Common myeloid progenitor, CD34-positive (primary cell): ENCODE measurements around the gene GRID2.

Experiments
- CTCF ChIA-PET: fragments of 350-600 bp; sonication (Branson Sonifier 250); formaldehyde crosslinking; loops from one replicate; lab custom pipeline; 2021; ENCODE audit warnings: antibody characterized with exemption; lab: Charles Lee
- POLR2A ChIA-PET: fragments of 350-600 bp; sonication (Branson Sonifier 250); formaldehyde crosslinking; loops from one replicate; lab custom pipeline; 2021; ENCODE audit warnings: antibody characterized with exemption; lab: Charles Lee
- DNase-seq, 3 donors: peaks; one replicate each; pipeline versions ENCODE4 v3.0.0 to v3.0.0-alpha.2; 2013
- H3K27ac ChIP-seq, 2 experiments: 1 replicate in 1 of 2; 2 replicates in 1 of 2; pipeline ENCODE4 v1.7.0; 2013; ENCODE audit warnings: inconsistent platforms in 2 of 2, low read length in 2 of 2, mild to moderate bottlenecking in 2 of 2, low read depth in 1 of 2, moderate library complexity in 1 of 2; ENCODE audit not compliant: severe bottlenecking in 2 of 2, insufficient read depth in 1 of 2, poor library complexity in 1 of 2
- H3K27me3 ChIP-seq, 5 experiments: replicated peaks in 2 of 5; 1 replicate in 3 of 5; 2 replicates in 2 of 5; pipeline versions ENCODE4 v1.6.1 to v1.7.0; 2013; ENCODE audit warnings: low read length in 4 of 5, mild to moderate bottlenecking in 2 of 5, moderate library complexity in 2 of 5, inconsistent platforms in 1 of 5; ENCODE audit not compliant: insufficient read depth in 5 of 5, control insufficient read depth in 4 of 5
- H3K36me3 ChIP-seq, 4 experiments: 1 replicate in 2 of 4; 2 replicates in 2 of 4; pipeline versions ENCODE4 v1.6.1 to v1.7.0; 2013; ENCODE audit warnings: low read length in 3 of 4, control low read depth in 1 of 4, mild to moderate bottlenecking in 1 of 4; ENCODE audit not compliant: control insufficient read depth in 4 of 4, insufficient read depth in 4 of 4
- H3K4me1 ChIP-seq, 4 experiments: 1 replicate in 3 of 4; 2 replicates in 1 of 4; pipeline versions ENCODE4 v1.6.1 to v1.7.1; 2013; ENCODE audit warnings: low read length in 3 of 4, mild to moderate bottlenecking in 3 of 4, control low read depth in 1 of 4, inconsistent platforms in 1 of 4, moderate library complexity in 1 of 4; ENCODE audit not compliant: control insufficient read depth in 4 of 4, insufficient read depth in 4 of 4; ENCODE audit errors: control extremely low read depth in 1 of 4
- H3K4me3 ChIP-seq, 7 experiments: 1 replicate in 4 of 7; 2 replicates in 3 of 7; pipeline versions ENCODE4 v1.5.1 to v1.7.0; 2013; ENCODE audit warnings: mild to moderate bottlenecking in 7 of 7, low read length in 6 of 7, moderate library complexity in 6 of 7, inconsistent platforms in 2 of 7, low read depth in 2 of 7, control low read depth in 1 of 7; ENCODE audit not compliant: insufficient read depth in 4 of 7, control insufficient read depth in 1 of 7; ENCODE audit errors: extremely low read depth in 1 of 7
- H3K9me3 ChIP-seq, 5 experiments: 1 replicate in 4 of 5; 2 replicates in 1 of 5; pipeline versions ENCODE4 v1.6.1 to v1.7.1; 2013; ENCODE audit warnings: low read length in 4 of 5, mild to moderate bottlenecking in 2 of 5, inconsistent platforms in 1 of 5, low read depth in 1 of 5, moderate library complexity in 1 of 5; ENCODE audit not compliant: control insufficient read depth in 4 of 5, insufficient read depth in 2 of 5; ENCODE audit errors: control extremely low read depth in 1 of 5
- WGBS: methylation state at CpG from one replicate; pipeline ENCODE4 v1.1.5; 2013; ENCODE audit not compliant: insufficient coverage; 5-methylcytosine and 5-hydroxymethylcytosine counted together

Gene GRID2

GRCh38 chr4:93319041-93319440 lies 1015.3 kb downstream of the GRID2 start:
- H3K4me3 ChIP-seq = no peak overlapping the region
- WGBS = no CpG with 5 or more reads among the region's 1 CpG
- H3K36me3 ChIP-seq = no peaks in the 10 kb centered on the region
- DNase-seq = no peak
- no peak overlapping the region for H3K27ac ChIP-seq
- ChIA-PET CTCF (no interaction called here), POLR2A (interaction anchor here (1.2 kb wide), 1 partner anchor 14 kb away, joined by 3 read pairs; no protein-coding TSS in a partner anchor)
- no peaks in the 10 kb centered on the region for H3K4me1 ChIP-seq
- H3K9me3 ChIP-seq = no peaks in the 10 kb centered on the region
- no peaks in the 10 kb centered on the region for H3K27me3 ChIP-seq

DNA sequence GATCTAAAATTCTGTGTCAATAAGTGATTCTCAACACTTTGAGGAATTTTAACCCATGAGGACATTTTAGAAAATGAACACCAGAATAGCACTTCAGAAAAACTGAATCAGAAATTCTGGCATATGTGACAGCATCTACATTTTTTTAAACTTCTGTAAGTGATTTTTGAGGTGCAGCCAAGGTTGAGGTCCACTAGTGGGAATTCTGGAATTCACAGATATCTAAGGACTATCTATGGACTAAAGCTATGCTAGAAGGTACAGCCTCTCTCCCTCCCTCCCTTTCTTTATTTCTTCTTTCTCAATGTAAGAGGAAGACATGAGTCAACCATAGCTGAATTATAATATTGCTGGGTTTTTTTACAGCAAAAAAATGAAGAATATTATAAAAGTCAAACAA lies 1016.6 kb downstream of the GRID2 start:
- ChIA-PET POLR2A (no interaction called here), CTCF (no interaction called here)
- no peak overlapping the region for H3K27ac ChIP-seq
- H3K36me3 ChIP-seq = no peaks in the 10 kb centered on the region
- no peak overlapping the region for H3K4me3 ChIP-seq
- H3K9me3 ChIP-seq = no peaks in the 10 kb centered on the region
- H3K27me3 ChIP-seq = no peaks in the 10 kb centered on the region
- no peak for DNase-seq
- H3K4me1 ChIP-seq = no peaks in the 10 kb centered on the region

- ChIA-PET POLR2A (no interaction called here), CTCF (no interaction called here)
- no peaks in the 10 kb centered on the region for H3K27me3 ChIP-seq
Observed at GRCh38 chr4:93327346-93327745, 1023.6 kb downstream of the GRID2 start.

GRCh38 chr4:93334003-93334402 lies 1030.2 kb downstream of the GRID2 start:
- Histone ChIP-seq H3K36me3 (no peaks in the 10 kb centered on the region), H3K27ac (no peak overlapping the region), H3K9me3 (no peaks in the 10 kb centered on the region), H3K27me3 (no peaks in the 10 kb centered on the region), H3K4me1 (no peaks in the 10 kb centered on the region), H3K4me3 (no peak overlapping the region)
- WGBS = 100% methylated on average over 1 of the region's 3 CpGs
- no peak for DNase-seq
- ChIA-PET CTCF (no interaction called here), POLR2A (no interaction called here)

More at GRCh38 chr4:93327346-93327745, 1023.6 kb downstream of the GRID2 start:
- Histone ChIP-seq H3K36me3 (no peaks in the 10 kb centered on the region), H3K4me1 (no peaks in the 10 kb centered on the region), H3K4me3 (no peak overlapping the region), H3K9me3 (no peaks in the 10 kb centered on the region), H3K27ac (no peak overlapping the region)
- no peak for DNase-seq

GRCh38 chr4:93337196-93337595 lies 1033.4 kb downstream of the GRID2 start:
- Histone ChIP-seq H3K9me3 (no peaks in the 10 kb centered on the region), H3K4me1 (no peaks in the 10 kb centered on the region), H3K27ac (no peak overlapping the region), H3K36me3 (no peaks in the 10 kb centered on the region), H3K4me3 (no peak overlapping the region), H3K27me3 (no peaks in the 10 kb centered on the region)
- POLR2A ChIA-PET = no interaction called here
- DNase-seq = no peak
- 100% methylated on average over 1 of the region's 3 CpGs for WGBS
- CTCF ChIA-PET = no interaction called here

DNA sequence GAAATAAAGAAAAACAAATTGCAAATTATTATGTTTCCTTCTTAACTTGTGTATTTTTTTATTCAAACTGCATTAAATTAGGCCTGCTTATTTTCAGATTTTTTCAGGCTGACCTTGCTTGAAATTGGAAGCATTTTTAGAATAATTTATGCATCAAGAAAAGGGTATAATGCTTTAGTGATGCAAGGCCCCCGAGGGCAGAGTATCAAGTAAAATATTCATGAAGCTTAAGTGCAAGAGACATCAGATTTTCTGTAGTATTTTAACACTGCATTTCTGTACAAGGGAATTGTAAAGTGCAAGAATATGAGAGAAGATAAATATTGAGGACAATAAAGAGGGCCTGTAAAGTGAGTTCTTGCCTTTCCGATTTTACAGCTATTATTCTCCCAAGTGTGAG lies 1039.0 kb downstream of the GRID2 start:
- H3K4me3 ChIP-seq = no peak overlapping the region
- H3K9me3 ChIP-seq = peaks cover 0 to 1% (median 0%) of the 10 kb centered on the region in 5 experiments
- no peak overlapping the region for H3K27ac ChIP-seq
- POLR2A ChIA-PET = no interaction called here
- CTCF ChIA-PET = no interaction called here
- WGBS = 93% methylated on average over 2 of the region's 2 CpGs
- H3K36me3 ChIP-seq = no peaks in the 10 kb centered on the region
- no peak for DNase-seq
- no peaks in the 10 kb centered on the region for H3K4me1 ChIP-seq
- H3K27me3 ChIP-seq = no peaks in the 10 kb centered on the region

DNA sequence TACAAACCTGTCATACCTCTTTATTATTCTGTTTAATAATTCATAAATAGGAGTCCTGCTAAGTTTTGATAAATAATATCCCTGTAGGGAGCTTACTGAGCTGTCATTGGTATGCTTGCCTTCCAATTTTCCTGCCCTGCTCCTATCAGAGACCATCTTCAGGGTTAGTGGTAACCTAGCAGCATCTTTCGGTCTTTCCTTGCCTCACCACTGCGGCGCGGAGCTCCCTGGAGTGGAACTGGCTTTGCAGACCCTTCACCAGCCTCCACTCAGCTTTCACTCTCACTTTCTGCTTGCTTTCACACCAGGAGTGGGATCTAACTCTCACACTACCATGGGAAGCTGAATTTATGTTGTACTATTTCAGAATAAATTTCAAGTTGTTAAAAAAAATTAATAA lies 1043.1 kb downstream of the GRID2 start:
- ChIA-PET CTCF (no interaction called here), POLR2A (no interaction called here)
- WGBS = 100% methylated on average over 1 of the region's 4 CpGs
- Histone ChIP-seq H3K4me3 (no peak overlapping the region), H3K4me1 (no peaks in the 10 kb centered on the region), H3K27ac (no peak overlapping the region), H3K36me3 (no peaks in the 10 kb centered on the region), H3K9me3 (peaks cover 0 to 1% (median 0%) of the 10 kb centered on the region in 5 experiments), H3K27me3 (no peaks in the 10 kb centered on the region)
- DNase-seq = no peak
